GM19452 (cell line): ENCODE data around the gene SLC5A2.
"Not testable (repeated sequence)": the region's sequence is repeated elsewhere in the genome, so short reads cannot be mapped to it uniquely, and the experiment has no call there.

ENCODE experiments used
- ATAC-seq: cut with Tn5 transposase; IDR thresholded peaks from one replicate; pipeline ENCODE4 v1.9.1; 2021; ENCODE audit not compliant: unreplicated experiment

The SLC5A2 gene

GRCh38 chr16:31525113-31525512, 42.2 kb downstream of the SLC5A2 start:
- no peak for ATAC-seq

DNA sequence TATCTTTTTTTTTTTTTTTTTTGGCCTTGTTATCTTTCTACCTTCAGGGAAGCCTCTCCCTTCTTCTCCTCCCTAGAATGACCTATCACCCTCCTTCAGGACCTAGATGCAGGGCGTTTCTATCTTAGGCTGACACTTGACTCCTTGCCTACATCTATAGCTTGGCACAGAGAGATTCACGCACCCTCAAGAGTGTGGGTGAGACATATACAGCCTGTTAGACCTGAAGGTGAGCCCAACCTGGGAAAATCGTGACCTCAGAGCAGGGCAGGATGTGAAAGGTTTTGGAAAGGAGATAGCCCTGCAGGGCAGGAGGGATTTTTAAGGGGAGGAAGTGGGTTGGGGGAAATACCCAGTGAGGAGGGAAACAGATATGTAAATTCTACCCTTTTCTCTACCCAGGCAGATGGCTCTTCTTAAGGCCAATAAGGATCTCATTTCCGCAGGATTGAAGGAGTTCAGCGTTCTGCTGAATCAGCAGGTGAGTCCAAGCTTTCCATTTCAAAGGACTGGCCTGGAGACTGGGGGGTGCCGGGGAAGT, 44.9 kb downstream of the SLC5A2 start, which contains the start of gene AHSP:
Gene AHSP (plus strand): TSS at position 167 of the 541 bp plus-strand sequence. CDS start 240 bp downstream, at position 407.
- ATAC-seq, result no peak

- no peak for ATAC-seq
Measured at GRCh38 chr16:31528523-31529107, 45.7 kb downstream of the SLC5A2 start.

DNA sequence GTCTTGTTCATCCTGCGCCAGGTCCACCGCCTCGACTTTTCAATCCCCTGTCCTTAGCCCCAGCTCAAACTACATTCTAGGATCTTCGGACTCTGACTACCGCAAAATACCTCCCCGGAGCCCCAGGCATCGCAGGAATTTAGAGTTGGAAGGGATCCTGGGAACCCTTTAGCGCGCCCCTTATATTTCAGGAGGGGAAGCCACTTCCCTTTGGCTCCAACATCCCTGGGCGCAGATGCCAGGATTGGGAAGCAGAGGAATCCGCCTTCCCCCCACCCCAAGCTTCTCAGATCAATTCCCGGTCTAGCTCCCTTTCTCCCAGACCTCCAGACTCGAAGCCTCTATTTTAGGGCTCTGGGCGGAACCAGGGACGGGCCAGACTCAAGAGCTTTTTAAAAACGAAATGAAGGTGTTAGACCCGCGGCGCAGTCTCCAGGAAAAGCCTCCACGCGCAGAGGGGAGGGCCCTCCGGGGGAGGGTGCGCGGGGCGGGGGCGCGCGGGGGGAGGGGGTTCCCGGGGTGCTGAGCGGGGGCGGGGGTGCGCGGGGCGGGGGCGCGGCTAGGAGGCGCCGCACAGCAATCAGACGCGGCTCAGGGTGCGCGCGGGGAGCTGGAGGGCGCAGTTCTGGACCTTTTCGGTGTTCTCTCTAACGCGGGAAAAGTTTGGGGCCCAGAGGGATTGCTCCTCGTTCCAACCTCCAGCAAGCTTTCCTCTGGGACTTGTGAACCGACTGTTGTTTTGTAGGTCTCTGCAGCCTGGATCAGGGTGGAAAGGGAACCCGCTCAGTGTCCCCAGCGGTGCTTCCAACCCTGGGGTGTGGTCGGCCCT, 46.4 kb downstream of the SLC5A2 start:
- no peak for ATAC-seq

- ATAC-seq, result no peak
Measured at GRCh38 chr16:31529937-31530312, 47.0 kb downstream of the SLC5A2 start.

- no peak for ATAC-seq
Measured at GRCh38 chr16:31530405-31530804, 47.5 kb downstream of the SLC5A2 start.

DNA sequence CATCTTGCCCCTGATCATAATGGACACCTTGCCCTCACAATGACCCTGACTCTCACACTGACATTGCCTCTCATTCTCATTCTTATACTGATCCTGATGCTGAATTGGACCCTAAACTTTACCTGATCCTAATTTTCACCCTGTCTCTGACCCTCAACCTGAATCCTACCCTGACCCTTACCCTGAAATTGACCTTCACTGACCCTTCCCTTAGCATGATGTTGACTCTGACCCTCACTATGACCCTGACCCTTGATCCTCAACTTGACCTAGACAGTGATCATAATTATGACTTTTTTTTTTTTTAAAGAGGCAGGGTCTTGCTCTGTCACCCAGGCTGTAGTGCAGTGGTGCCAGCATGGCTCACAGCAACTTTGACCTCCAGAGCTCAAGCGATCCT, 48.2 kb downstream of the SLC5A2 start:
- no peak for ATAC-seq

DNA sequence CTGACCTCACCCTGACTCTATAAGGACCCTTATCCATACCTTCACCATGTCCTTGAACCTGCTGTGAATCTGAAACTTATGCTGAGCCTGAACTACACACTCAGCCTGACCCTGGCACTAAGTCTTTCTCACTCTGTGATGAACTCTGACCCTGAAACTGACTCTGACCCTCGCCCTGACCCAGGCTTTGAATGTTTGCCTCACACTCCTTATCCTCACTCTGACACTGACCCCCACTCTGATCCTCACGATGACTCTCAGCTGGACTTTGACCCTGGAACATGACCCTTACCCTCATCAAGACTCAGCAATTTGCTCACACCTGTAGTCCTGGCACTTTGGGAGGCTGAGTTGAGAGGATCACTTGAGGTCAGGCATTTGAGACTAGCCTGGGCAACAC, 49.2 kb downstream of the SLC5A2 start:
- no peak for ATAC-seq

DNA sequence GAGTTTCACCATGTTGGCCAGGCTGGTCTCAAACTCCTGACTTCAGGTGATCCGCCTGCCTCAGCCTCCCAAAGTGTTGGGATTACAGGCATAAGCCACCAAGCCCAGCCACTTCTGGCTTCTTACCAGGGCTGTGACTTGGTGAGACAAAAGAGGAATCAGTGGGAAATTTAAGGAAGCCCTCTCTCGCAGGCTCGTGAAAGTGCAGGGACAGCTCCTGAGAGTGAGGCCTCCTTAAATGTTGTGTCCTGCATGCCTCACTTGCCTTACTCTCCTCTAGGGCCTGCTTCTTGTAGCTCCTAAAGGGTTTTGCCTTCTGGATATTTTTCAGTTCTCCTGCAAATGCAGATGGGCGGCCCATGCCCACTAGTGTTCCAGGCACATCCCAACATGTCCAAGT, 50.0 kb downstream of the SLC5A2 start:
- no peak for ATAC-seq

DNA sequence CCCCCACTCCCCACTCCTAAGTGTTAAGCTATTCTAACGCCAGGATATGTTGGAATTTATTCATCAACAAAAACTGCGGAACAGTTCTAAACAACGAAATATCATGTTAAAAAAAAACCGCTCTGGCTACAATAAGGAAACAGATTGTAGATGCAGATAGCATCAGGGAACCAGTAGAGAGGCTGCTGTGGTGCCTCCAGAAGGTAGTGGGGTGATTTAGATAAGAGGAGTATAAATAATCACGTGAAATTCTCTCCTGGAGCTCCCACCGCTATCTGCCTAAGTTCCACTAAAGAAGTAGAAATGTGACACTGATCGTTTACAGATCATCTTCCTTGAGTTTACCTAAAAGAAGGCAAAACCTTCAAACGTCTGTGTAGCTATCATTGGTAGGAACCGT, 52.8 kb downstream of the SLC5A2 start:
- ATAC-seq, result no peak

- ATAC-seq, result no peak
Measured at GRCh38 chr16:31536804-31537361, 54.0 kb downstream of the SLC5A2 start.

DNA sequence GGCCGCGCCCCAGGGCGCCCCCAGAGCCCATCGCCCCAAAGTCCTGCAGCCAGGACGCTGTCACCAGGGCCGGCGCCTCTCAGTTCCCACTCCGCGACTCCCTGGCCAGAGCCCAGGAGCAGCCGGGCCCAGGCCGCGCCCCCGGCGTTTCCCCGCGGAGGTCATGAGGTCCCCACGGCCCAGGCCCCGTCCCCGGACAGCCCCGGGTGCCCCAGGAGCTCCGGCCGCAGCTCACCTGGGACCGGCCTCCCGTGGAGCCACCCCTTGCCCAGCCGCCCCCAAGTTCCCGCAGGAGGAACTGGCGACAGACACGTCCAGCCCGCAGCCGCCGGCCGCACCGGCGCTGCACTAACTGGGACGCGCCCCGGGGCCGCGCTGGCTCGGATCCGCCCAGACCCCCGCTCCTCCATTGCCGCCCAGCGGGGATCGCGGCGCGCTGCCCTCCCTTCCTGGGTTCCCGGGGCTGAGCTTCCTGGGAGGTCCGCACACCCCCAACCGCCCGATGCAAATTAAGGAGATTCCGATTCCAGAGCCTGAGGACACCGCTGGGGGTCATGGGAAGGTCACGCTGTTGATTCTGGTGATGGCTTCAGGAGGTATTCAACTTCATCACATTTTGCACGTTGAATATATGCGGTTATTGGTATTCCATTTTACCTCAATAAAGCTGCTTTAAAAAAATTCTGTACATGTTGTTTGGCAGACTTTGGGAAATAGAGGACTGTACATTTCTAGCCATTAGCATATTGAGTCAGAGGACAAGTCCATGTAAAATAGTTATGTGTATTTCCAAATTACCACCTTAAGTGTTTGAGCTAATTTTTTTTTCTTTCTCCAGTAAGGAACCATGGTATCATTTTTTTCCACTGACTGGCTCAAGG, 54.7 kb downstream of the SLC5A2 start:
- no peak for ATAC-seq

DNA sequence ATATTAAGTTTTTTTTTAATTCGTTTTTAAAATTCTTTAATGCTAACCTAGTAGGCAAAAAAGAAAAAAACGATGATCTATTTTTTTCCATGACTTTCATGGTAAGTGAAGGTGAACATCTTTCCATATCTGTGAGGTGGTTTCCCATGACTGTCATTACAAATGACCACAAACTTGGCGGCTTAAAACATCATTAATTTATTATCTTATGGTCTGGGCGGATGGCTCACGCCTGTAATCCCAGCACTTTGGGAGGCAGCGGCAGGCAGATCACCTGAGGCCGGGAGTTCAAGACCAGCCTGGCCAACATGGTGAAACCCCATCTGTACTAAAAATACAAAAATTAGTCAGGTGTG, 55.3 kb downstream of the SLC5A2 start:
- not testable (repeated sequence) for ATAC-seq

GRCh38 chr16:31539762-31540161, 56.8 kb downstream of the SLC5A2 start:
- not testable (repeated sequence) for ATAC-seq
